OCI-LY3 (cell line): Measurements from ENCODE around the gene TNC.

ENCODE experiments used
- CTCF ChIP-seq: fragments of 200-600, 300-600 bp; sonication (generic); IDR thresholded peaks from 2 replicates; pipeline ENCODE4 v1.5.1; 2014; ENCODE audit warnings: antibody characterized with exemption, low read length, low read depth
- EZH2phosphoT487 ChIP-seq: fragments of 200-600 bp; shearing (Covaris generic); IDR thresholded peaks from 2 replicates; pipeline ENCODE4 v1.6.1; 2018; ENCODE audit warnings: antibody characterized with exemption, mixed run types, low read depth

GRCh38 chr9:115039516-115040120 is 78.3 kb downstream of the TNC start:
- TF ChIP-seq CTCF (no peak), EZH2phosphoT487 (no peak)
